ENCODE data around the gene GULP1. TPM values are rescaled to one million over a fixed set of nuclear protein-coding genes. Genes with fewer than 3 reads are reported as not detected.
A peak's percentile ranks its signal among the peaks of the same experiment; 100 is the strongest.

Gene GULP1
- total RNA-seq, 1 experiment from 2014 or later: 108 TPM

- H3K4me3 ChIP-seq: no peak overlapping the region
These were observed 226.0 kb downstream of the GULP1 start for GRCh38 chr2:188517549-188518215.

GRCh38 chr2:188518381-188518780, 226.7 kb downstream of the GULP1 start:
- no peak for DNase-seq (ENCODE audit: low read depth in 1 of 2, low spot score in 2 of 2)
- H3K27ac ChIP-seq: no peak overlapping the region
- H3K27me3 ChIP-seq (replicated peaks): no peaks in the 10 kb centered on the region
- no peaks in the 10 kb centered on the region for H3K9me3 ChIP-seq (replicated peaks)
- no peak overlapping the region for H3K4me3 ChIP-seq
- H3K4me1 ChIP-seq (replicated peaks): peaks cover 7% of the 10 kb centered on the region; the same call in 1 of the 2 replicates
- 0 out of 2 replicates have a peak, but pooled peaks cover 10% of the 10 kb centered on the region for H3K36me3 ChIP-seq

More at GRCh38 chr2:188517549-188518215, 226.0 kb downstream of the GULP1 start:
- peaks cover 7% of the 10 kb centered on the region; the same call in 1 of the 2 replicates for H3K4me1 ChIP-seq (replicated peaks)
- no peak for DNase-seq (ENCODE audit: low read depth in 1 of 2, low spot score in 2 of 2)
- 0 out of 2 replicates have a peak, but pooled peaks cover 10% of the 10 kb centered on the region for H3K36me3 ChIP-seq
- no peak overlapping the region for H3K27ac ChIP-seq
- H3K9me3 ChIP-seq (replicated peaks): no peaks in the 10 kb centered on the region
- H3K27me3 ChIP-seq (replicated peaks): no peaks in the 10 kb centered on the region

- no peak overlapping the region for H3K27ac ChIP-seq
- H3K4me3 ChIP-seq: no peak overlapping the region
- no peak for DNase-seq (ENCODE audit: low read depth in 1 of 2, low spot score in 2 of 2)
- H3K4me1 ChIP-seq (replicated peaks): peaks cover 8% of the 10 kb centered on the region; the same call in 1 of the 2 replicates
- 0 out of 2 replicates have a peak, but pooled peaks cover 10% of the 10 kb centered on the region for H3K36me3 ChIP-seq
- no peaks in the 10 kb centered on the region for H3K27me3 ChIP-seq (replicated peaks)
- H3K9me3 ChIP-seq (replicated peaks): no peaks in the 10 kb centered on the region
These were observed 227.5 kb downstream of the GULP1 start for GRCh38 chr2:188519136-188519535.

GRCh38 chr2:188522517-188522916, 230.8 kb downstream of the GULP1 start:
- Histone ChIP-seq H3K4me3 (no peak overlapping the region), H3K36me3 (0 out of 2 replicates have a peak, but pooled peaks cover 6% of the 10 kb centered on the region), H3K9me3 (replicated peaks) (no peaks in the 10 kb centered on the region), H3K4me1 (replicated peaks) (peaks cover 10% of the 10 kb centered on the region; the same call in 1 of the 2 replicates), H3K27ac (no peak overlapping the region), H3K27me3 (replicated peaks) (no peaks in the 10 kb centered on the region)
- DNase-seq (ENCODE audit: low read depth in 1 of 2, low spot score in 2 of 2): no peak

GRCh38 chr2:188523919-188524318, 232.2 kb downstream of the GULP1 start:
- peak in 1 of 2 experiments; percentile 31 for DNase-seq (ENCODE audit: low read depth in 1 of 2, low spot score in 2 of 2)
- no peaks in the 10 kb centered on the region for H3K9me3 ChIP-seq (replicated peaks)

GRCh38 chr2:188524519-188525113, 232.9 kb downstream of the GULP1 start:
- peak in 1 of 2 experiments; percentile 64 for DNase-seq (ENCODE audit: low read depth in 1 of 2, low spot score in 2 of 2)
- H3K27ac ChIP-seq: no peak overlapping the region; the same call in 1 of the 2 replicates
- H3K36me3 ChIP-seq: peaks cover 11% of the 10 kb centered on the region

More at GRCh38 chr2:188523919-188524318, 232.2 kb downstream of the GULP1 start:
- Histone ChIP-seq H3K27ac (no peak overlapping the region), H3K36me3 (0 out of 2 replicates have a peak, but pooled peaks cover 6% of the 10 kb centered on the region), H3K4me3 (no peak overlapping the region), H3K27me3 (replicated peaks) (no peaks in the 10 kb centered on the region), H3K4me1 (replicated peaks) (0 out of 2 replicates have a peak, but pooled peaks cover 6% of the 10 kb centered on the region)

GRCh38 chr2:188526701-188527100, 235.0 kb downstream of the GULP1 start:
- no peak for DNase-seq (ENCODE audit: low read depth in 1 of 2, low spot score in 2 of 2)
- Histone ChIP-seq H3K9me3 (replicated peaks) (peaks cover 3% of the 10 kb centered on the region; the same call in 1 of the 2 replicates), H3K4me3 (no peak overlapping the region), H3K36me3 (peaks cover 12% of the 10 kb centered on the region), H3K27me3 (replicated peaks) (no peaks in the 10 kb centered on the region), H3K4me1 (replicated peaks) (0 out of 2 replicates have a peak, but pooled peaks cover 3% of the 10 kb centered on the region), H3K27ac (no peak overlapping the region)

More at GRCh38 chr2:188524519-188525113, 232.9 kb downstream of the GULP1 start:
- Histone ChIP-seq H3K9me3 (replicated peaks) (no peaks in the 10 kb centered on the region), H3K4me1 (replicated peaks) (0 out of 2 replicates have a peak, but pooled peaks cover 3% of the 10 kb centered on the region), H3K27me3 (replicated peaks) (no peaks in the 10 kb centered on the region), H3K4me3 (no peak overlapping the region)

- Histone ChIP-seq H3K27me3 (replicated peaks) (no peaks in the 10 kb centered on the region), H3K4me1 (replicated peaks) (0 out of 2 replicates have a peak, but pooled peaks cover 3% of the 10 kb centered on the region), H3K36me3 (peaks cover 12% of the 10 kb centered on the region), H3K9me3 (replicated peaks) (peaks cover 3% of the 10 kb centered on the region; the same call in 1 of the 2 replicates), H3K4me3 (no peak overlapping the region), H3K27ac (no peak overlapping the region)
- DNase-seq (ENCODE audit: low read depth in 1 of 2, low spot score in 2 of 2): no peak
These were observed 235.5 kb downstream of the GULP1 start for GRCh38 chr2:188527141-188527540.

- Histone ChIP-seq H3K27ac (no peak overlapping the region), H3K4me3 (no peak overlapping the region)
These were observed 235.9 kb downstream of the GULP1 start for GRCh38 chr2:188527581-188527993.

GRCh38 chr2:188529710-188530109, 238.0 kb downstream of the GULP1 start:
- Histone ChIP-seq H3K9me3 (replicated peaks) (peaks cover 3% of the 10 kb centered on the region; the same call in 1 of the 2 replicates), H3K4me3 (no peak overlapping the region), H3K36me3 (peaks cover 12% of the 10 kb centered on the region), H3K4me1 (replicated peaks) (peaks cover 8% of the 10 kb centered on the region; the same call in 1 of the 2 replicates), H3K27me3 (replicated peaks) (no peaks in the 10 kb centered on the region), H3K27ac (no peak overlapping the region)
- no peak for DNase-seq (ENCODE audit: low read depth in 1 of 2, low spot score in 2 of 2)

More at GRCh38 chr2:188527581-188527993, 235.9 kb downstream of the GULP1 start:
- Histone ChIP-seq H3K4me1 (replicated peaks) (0 out of 2 replicates have a peak, but pooled peaks cover 3% of the 10 kb centered on the region), H3K9me3 (replicated peaks) (peaks cover 3% of the 10 kb centered on the region; the same call in 1 of the 2 replicates), H3K36me3 (peaks cover 12% of the 10 kb centered on the region), H3K27me3 (replicated peaks) (no peaks in the 10 kb centered on the region)
- no peak for DNase-seq (ENCODE audit: low read depth in 1 of 2, low spot score in 2 of 2)

GRCh38 chr2:188534875-188535274, 243.2 kb downstream of the GULP1 start:
- Histone ChIP-seq H3K4me3 (no peak overlapping the region), H3K36me3 (peaks cover 5% of the 10 kb centered on the region; the same call in 1 of the 2 replicates)

GRCh38 chr2:188551671-188552070, 260.0 kb downstream of the GULP1 start:
- Histone ChIP-seq H3K4me1 (replicated peaks) (peaks cover 4% of the 10 kb centered on the region; the same call in 1 of the 2 replicates), H3K4me3 (no peak overlapping the region), H3K9me3 (replicated peaks) (no peaks in the 10 kb centered on the region), H3K36me3 (no peaks in the 10 kb centered on the region), H3K27me3 (replicated peaks) (no peaks in the 10 kb centered on the region), H3K27ac (no peak overlapping the region)
- DNase-seq (ENCODE audit: low read depth in 1 of 2, low spot score in 2 of 2): peak in 1 of 2 experiments; percentile 29

More at GRCh38 chr2:188534875-188535274, 243.2 kb downstream of the GULP1 start:
- Histone ChIP-seq H3K4me1 (replicated peaks) (peaks cover 8% of the 10 kb centered on the region; the same call in 1 of the 2 replicates), H3K27ac (no peak overlapping the region), H3K27me3 (replicated peaks) (no peaks in the 10 kb centered on the region), H3K9me3 (replicated peaks) (peaks cover 2% of the 10 kb centered on the region; the same call in 1 of the 2 replicates)
- DNase-seq (ENCODE audit: low read depth in 1 of 2, low spot score in 2 of 2): no peak

- H3K4me3 ChIP-seq: no peak overlapping the region
- H3K4me1 ChIP-seq (replicated peaks): peaks cover 4% of the 10 kb centered on the region; the same call in 1 of the 2 replicates
- 0 out of 2 replicates have a peak, but pooled peaks cover 11% of the 10 kb centered on the region for H3K36me3 ChIP-seq
- no peak for DNase-seq (ENCODE audit: low read depth in 1 of 2, low spot score in 2 of 2)
- no peaks in the 10 kb centered on the region for H3K27me3 ChIP-seq (replicated peaks)
- H3K9me3 ChIP-seq (replicated peaks): no peaks in the 10 kb centered on the region
- H3K27ac ChIP-seq: no peak overlapping the region
These were observed 265.4 kb downstream of the GULP1 start for GRCh38 chr2:188557081-188557480.

Data from SJSA1 (cell line).